Keratinocyte (primary cell): Measurements from ENCODE around the gene STK32C. TPM values are rescaled to one million over a fixed set of nuclear protein-coding genes. Genes with fewer than 3 reads are reported as not detected.

ENCODE experiments used
- DNase-seq: peaks from one replicate; pipeline ENCODE4 v3.0.0-alpha.2; 2011; ENCODE audit warnings: low read depth, missing footprints, low spot score
- FAIRE-seq: peaks from 2 replicates; lab custom pipeline; 2011; peaks lifted over from hg19 to GRCh38; lab: Jason Lieb, UNC
- H2AFZ ChIP-seq: 2 replicates; pipeline ENCODE4 v1.6.0; 2012; ENCODE audit warnings: low read length, control low read depth, inconsistent platforms; ENCODE audit not compliant: control insufficient read depth
- H3K27ac ChIP-seq: 2 replicates; pipeline ENCODE4 v1.5.1; 2011; ENCODE audit warnings: low read length; ENCODE audit not compliant: control insufficient read depth, insufficient read depth
- H3K27me3 ChIP-seq: 3 replicates; pipeline ENCODE4 v1.6.0; 2011; ENCODE audit warnings: low read length; ENCODE audit not compliant: control insufficient read depth, insufficient read depth; ENCODE audit errors: extremely low read depth
- H3K36me3 ChIP-seq, 2 experiments: 2 replicates in 1 of 2; 3 replicates in 1 of 2; pipeline ENCODE4 v1.5.1; 2011; ENCODE audit warnings: low read length in 2 of 2, mild to moderate bottlenecking in 1 of 2; ENCODE audit not compliant: control insufficient read depth in 2 of 2, insufficient read depth in 2 of 2; ENCODE audit errors: extremely low read depth in 1 of 2
- H3K4me1 ChIP-seq: 3 replicates; pipeline ENCODE4 v1.5.1; 2011; ENCODE audit warnings: low read length; ENCODE audit not compliant: control insufficient read depth, insufficient read depth; ENCODE audit errors: extremely low read depth
- H3K4me2 ChIP-seq: 3 replicates; pipeline ENCODE4 v1.6.0; 2011; ENCODE audit warnings: low read depth, low read length; ENCODE audit not compliant: control insufficient read depth, insufficient read depth; ENCODE audit errors: extremely low read depth
- H3K4me3 ChIP-seq, 3 experiments: fragments of 200-600 bp in 1 of 3; sonication (generic) in 1 of 3; 2 replicates in 2 of 3; 3 replicates in 1 of 3; pipeline ENCODE4 v1.5.1; 2011 to 2016; ENCODE audit warnings: low read length in 3 of 3, mild to moderate bottlenecking in 3 of 3, control low read depth in 2 of 3, inconsistent platforms in 1 of 3, low read depth in 1 of 3, mixed read lengths in 1 of 3, mixed run types in 1 of 3, moderate library complexity in 1 of 3; ENCODE audit not compliant: control insufficient read depth in 2 of 3, insufficient read depth in 2 of 3; ENCODE audit errors: extremely low read depth in 1 of 3
- H3K79me2 ChIP-seq: 2 replicates; pipeline ENCODE4 v1.6.0; 2012; ENCODE audit warnings: low read length; ENCODE audit not compliant: control insufficient read depth, insufficient read depth
- H3K9ac ChIP-seq: 3 replicates; pipeline ENCODE4 v1.6.0; 2011; ENCODE audit warnings: low read length; ENCODE audit not compliant: control insufficient read depth, insufficient read depth; ENCODE audit errors: extremely low read depth
- H3K9me1 ChIP-seq: 3 replicates; pipeline ENCODE4 v1.6.0; 2011; ENCODE audit warnings: low read length; ENCODE audit not compliant: control insufficient read depth, insufficient read depth; ENCODE audit errors: extremely low read depth
- H3K9me3 ChIP-seq: 2 replicates; pipeline ENCODE4 v1.5.1; 2012; ENCODE audit warnings: low read depth, low read length; ENCODE audit not compliant: control insufficient read depth
- H4K20me1 ChIP-seq: 3 replicates; pipeline ENCODE4 v1.6.0; 2011; ENCODE audit warnings: low read length; ENCODE audit not compliant: control insufficient read depth, insufficient read depth; ENCODE audit errors: extremely low read depth
- EZH2 ChIP-seq: IDR thresholded peaks from one replicate; pipeline ENCODE4 v1.6.1; 2012; ENCODE audit warnings: inconsistent platforms, mild to moderate bottlenecking, low read length, moderate library complexity
- dilution Hi-C: fragments of 300-500 bp; cut with MboI; formaldehyde crosslinking; loops from one replicate; pipeline ENCODE4 v1.7.0; 2020; ENCODE audit warnings: low sequenced_read_pairs; ENCODE audit not compliant: extremely low pct_ligation_motif_present
- polyA plus RNA-seq, 5 experiments: library from polyadenylated mRNA; depleted of rRNA in 3 of 5; stranded (reverse) in 3 of 5; stranded (forward) in 1 of 5; unstranded in 1 of 5; fragments of >200 nt; gene quantifications; 1 replicate in 1 of 5; 2 replicates in 3 of 5; 3 replicates in 1 of 5; pipeline versions ENCODE4 v1.2.1 to v1.2.3, GENCODE V29; 2011 to 2012; ENCODE audit warnings: missing spikeins in 2 of 5, low read depth in 1 of 5, low replicate concordance in 1 of 5
- TF ChIP-seq, protein P1 (sequence below), 3 experiments: IDR thresholded peaks in 1 of 3; conservative IDR thresholded peaks in 1 of 3; optimal IDR thresholded peaks in 1 of 3; 2 replicates in 2 of 3; 3 replicates in 1 of 3; pipeline versions ENCODE3 to v1.5.1; 2011; ENCODE audit warnings: low read length in 3 of 3, mild to moderate bottlenecking in 3 of 3, moderate library complexity in 2 of 3, control low read depth in 1 of 3, inconsistent platforms in 1 of 3; ENCODE audit not compliant: insufficient read depth in 2 of 3; ENCODE audit errors: extremely low read depth in 1 of 3

Gene STK32C
- polyA plus RNA-seq, 1 donor (not counting 4 experiments of a cell fraction or from before 2014, with no cell fraction given) = 4.1 TPM

DNA sequence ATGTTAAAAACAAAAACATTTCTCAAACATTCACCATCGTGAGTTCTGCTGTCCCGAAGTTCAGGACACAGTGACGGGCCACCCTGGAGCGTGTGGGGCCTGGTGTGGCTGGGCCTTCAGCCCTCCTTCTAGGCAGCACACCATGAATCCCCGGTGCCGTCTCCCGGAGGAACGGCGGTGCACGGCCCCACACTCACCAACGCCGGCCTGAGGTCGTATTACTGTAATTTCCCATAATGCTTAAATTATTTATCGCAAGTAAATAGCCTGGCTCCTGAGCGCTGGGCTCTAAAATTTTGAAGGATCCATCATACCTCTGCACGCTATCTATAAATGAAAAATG, 1.4 kb downstream of the STK32C start:
- H3K27me3 ChIP-seq = peaks cover 42% of the 10 kb centered on the region
- no peak overlapping the region for H3K4me2 ChIP-seq
- H3K9ac ChIP-seq = no peak overlapping the region
- no peak overlapping the region for H3K27ac ChIP-seq
- no peak overlapping the region for H3K4me3 ChIP-seq
- no peak for TF ChIP-seq EZH2
- TF ChIP-seq, protein P1, sequence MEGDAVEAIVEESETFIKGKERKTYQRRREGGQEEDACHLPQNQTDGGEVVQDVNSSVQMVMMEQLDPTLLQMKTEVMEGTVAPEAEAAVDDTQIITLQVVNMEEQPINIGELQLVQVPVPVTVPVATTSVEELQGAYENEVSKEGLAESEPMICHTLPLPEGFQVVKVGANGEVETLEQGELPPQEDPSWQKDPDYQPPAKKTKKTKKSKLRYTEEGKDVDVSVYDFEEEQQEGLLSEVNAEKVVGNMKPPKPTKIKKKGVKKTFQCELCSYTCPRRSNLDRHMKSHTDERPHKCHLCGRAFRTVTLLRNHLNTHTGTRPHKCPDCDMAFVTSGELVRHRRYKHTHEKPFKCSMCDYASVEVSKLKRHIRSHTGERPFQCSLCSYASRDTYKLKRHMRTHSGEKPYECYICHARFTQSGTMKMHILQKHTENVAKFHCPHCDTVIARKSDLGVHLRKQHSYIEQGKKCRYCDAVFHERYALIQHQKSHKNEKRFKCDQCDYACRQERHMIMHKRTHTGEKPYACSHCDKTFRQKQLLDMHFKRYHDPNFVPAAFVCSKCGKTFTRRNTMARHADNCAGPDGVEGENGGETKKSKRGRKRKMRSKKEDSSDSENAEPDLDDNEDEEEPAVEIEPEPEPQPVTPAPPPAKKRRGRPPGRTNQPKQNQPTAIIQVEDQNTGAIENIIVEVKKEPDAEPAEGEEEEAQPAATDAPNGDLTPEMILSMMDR (optimal IDR thresholded peaks at IDR 0.05 in 1 of 3, IDR thresholded peaks at IDR 0.05 in 1 of 3, conservative IDR thresholded peaks at IDR 0.05 in 1 of 3; ENCODE audit: extremely low read depth in 1 of 3, insufficient read depth in 2 of 3, low read length in 3 of 3) = no peak
- no peaks in the 10 kb centered on the region for H3K79me2 ChIP-seq
- FAIRE-seq (no peak), DNase-seq (no peak)
- H3K9me3 ChIP-seq = no peaks in the 10 kb centered on the region
- no peak overlapping the region for H2AFZ ChIP-seq
- H3K4me1 ChIP-seq = no peaks in the 10 kb centered on the region
- dilution Hi-C loops = no loop called here
- no peaks in the 10 kb centered on the region for H3K9me1 ChIP-seq
- H4K20me1 ChIP-seq = no peaks in the 10 kb centered on the region
- H3K36me3 ChIP-seq = no peaks in the 10 kb centered on the region

DNA sequence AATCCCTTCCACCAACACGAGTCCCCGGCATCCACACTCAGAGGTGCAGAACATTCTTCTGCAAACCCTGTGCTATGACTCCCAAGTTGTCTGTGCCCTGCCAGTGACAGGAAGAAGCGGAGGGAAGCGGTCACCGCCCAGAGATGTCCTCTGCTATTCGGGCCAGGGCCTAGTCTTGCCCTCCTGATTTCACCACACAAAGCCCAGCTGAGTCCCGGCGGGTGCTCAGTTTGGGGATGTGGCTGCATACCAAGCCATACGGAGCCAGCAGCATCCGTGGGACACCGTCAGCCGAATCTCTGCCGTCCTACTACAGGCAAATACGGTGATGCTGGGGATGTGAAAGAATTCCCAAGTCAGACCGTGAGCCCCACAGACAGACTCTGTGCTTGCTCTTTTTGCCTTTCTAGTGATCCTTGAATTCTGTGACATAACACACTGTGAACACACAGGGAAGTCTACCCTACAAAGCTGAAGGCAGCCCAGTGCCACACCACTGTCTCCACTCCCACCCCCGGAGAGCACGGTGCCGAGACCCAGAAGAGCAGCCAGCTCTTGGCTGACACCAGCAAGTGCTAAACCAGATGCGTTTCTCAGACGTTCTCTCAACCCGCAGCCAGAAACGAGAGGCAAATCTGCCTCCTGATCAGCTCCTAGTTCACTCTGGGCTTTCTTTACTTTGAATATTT, 2.0 kb downstream of the STK32C start:
- Histone ChIP-seq H3K9ac (no peak overlapping the region), H3K4me2 (no peak overlapping the region), H3K9me3 (no peaks in the 10 kb centered on the region), H3K4me1 (no peaks in the 10 kb centered on the region), H3K79me2 (no peaks in the 10 kb centered on the region), H3K4me3 (no peak overlapping the region), H4K20me1 (no peaks in the 10 kb centered on the region), H3K27me3 (peaks cover 41% of the 10 kb centered on the region), H3K9me1 (no peaks in the 10 kb centered on the region), H3K36me3 (no peaks in the 10 kb centered on the region), H2AFZ (no peak overlapping the region), H3K27ac (no peak overlapping the region)
- dilution Hi-C loops = no loop called here
- no peak for DNase-seq
- TF ChIP-seq EZH2 = no peak
- TF ChIP-seq, protein P1 (optimal IDR thresholded peaks at IDR 0.05 in 1 of 3, IDR thresholded peaks at IDR 0.05 in 1 of 3, conservative IDR thresholded peaks at IDR 0.05 in 1 of 3; ENCODE audit: extremely low read depth in 1 of 3, insufficient read depth in 2 of 3, low read length in 3 of 3) = no peak
- no peak for FAIRE-seq
